Subcutaneous adipose tissue (tissue), 4 donors: ENCODE measurements around the gene G6PC3. TPM values are rescaled to one million over a fixed set of nuclear protein-coding genes. Genes with fewer than 3 reads are reported as not detected.

Source experiments
- CTCF ChIP-seq: fragments of 450-650 bp; IDR thresholded peaks from one replicate; pipeline ENCODE4 v1.5.1; 2016; ENCODE audit warnings: low read depth, mild to moderate bottlenecking, control low read depth, antibody characterized with exemption, moderate library complexity
- total RNA-seq, 4 donors: library from RNA; depleted of rRNA; stranded (reverse); fragments of >200 nt; gene quantifications; one replicate each; pipeline ENCODE4 v1.1.0, GENCODE V29; 2016

G6PC3 gene
- total RNA-seq, 4 donors from 2014 or later, result 30.6 to 39.9 (median 35.7) TPM

GRCh38 chr17:44087319-44087718 lies 16.8 kb downstream of the G6PC3 start:
- no peak for TF ChIP-seq CTCF

- no peak for TF ChIP-seq CTCF
Observed at GRCh38 chr17:44088254-44088653, 17.7 kb downstream of the G6PC3 start.

- TF ChIP-seq CTCF, result no peak
Observed at GRCh38 chr17:44091200-44091997, 20.9 kb downstream of the G6PC3 start.

GRCh38 chr17:44092051-44092450 lies 21.5 kb downstream of the G6PC3 start:
- no peak for TF ChIP-seq CTCF

GRCh38 chr17:44093231-44093900 lies 22.8 kb downstream of the G6PC3 start:
- TF ChIP-seq CTCF, result no peak

- TF ChIP-seq CTCF, result no peak
Observed at GRCh38 chr17:44094701-44095387, 24.3 kb downstream of the G6PC3 start.

- no peak for TF ChIP-seq CTCF
Observed at GRCh38 chr17:44095388-44095646, 24.8 kb downstream of the G6PC3 start.
